Skeletal muscle satellite cell (primary cell): Measurements from ENCODE around the gene CEMIP.

ENCODE experiments used
- H3K27me3 ChIP-seq: 2 replicates; pipeline ENCODE4 v1.7.0; 2013; ENCODE audit warnings: low read length; ENCODE audit not compliant: control insufficient read depth, insufficient read depth
- H3K36me3 ChIP-seq: 2 replicates; pipeline ENCODE4 v1.7.0; 2013; ENCODE audit warnings: mild to moderate bottlenecking, control low read depth, low read length; ENCODE audit not compliant: insufficient read depth
- H3K4me1 ChIP-seq: 2 replicates; pipeline ENCODE4 v1.7.0; 2013; ENCODE audit warnings: low read length; ENCODE audit not compliant: control insufficient read depth, insufficient read depth
- H3K4me2 ChIP-seq: 2 replicates; pipeline ENCODE4 v1.7.0; 2013; ENCODE audit warnings: mild to moderate bottlenecking, low read length
- H3K4me3 ChIP-seq: 2 replicates; pipeline ENCODE4 v1.7.0; 2013; ENCODE audit warnings: low read length
- H3K9ac ChIP-seq: 2 replicates; pipeline ENCODE4 v1.7.0; 2013; ENCODE audit warnings: mild to moderate bottlenecking, low read depth, low read length, moderate library complexity
- H3K9me3 ChIP-seq: replicated peaks from 2 replicates; pipeline ENCODE4 v1.7.0; 2013; ENCODE audit warnings: mild to moderate bottlenecking, control low read depth, low read length

The CEMIP gene

DNA sequence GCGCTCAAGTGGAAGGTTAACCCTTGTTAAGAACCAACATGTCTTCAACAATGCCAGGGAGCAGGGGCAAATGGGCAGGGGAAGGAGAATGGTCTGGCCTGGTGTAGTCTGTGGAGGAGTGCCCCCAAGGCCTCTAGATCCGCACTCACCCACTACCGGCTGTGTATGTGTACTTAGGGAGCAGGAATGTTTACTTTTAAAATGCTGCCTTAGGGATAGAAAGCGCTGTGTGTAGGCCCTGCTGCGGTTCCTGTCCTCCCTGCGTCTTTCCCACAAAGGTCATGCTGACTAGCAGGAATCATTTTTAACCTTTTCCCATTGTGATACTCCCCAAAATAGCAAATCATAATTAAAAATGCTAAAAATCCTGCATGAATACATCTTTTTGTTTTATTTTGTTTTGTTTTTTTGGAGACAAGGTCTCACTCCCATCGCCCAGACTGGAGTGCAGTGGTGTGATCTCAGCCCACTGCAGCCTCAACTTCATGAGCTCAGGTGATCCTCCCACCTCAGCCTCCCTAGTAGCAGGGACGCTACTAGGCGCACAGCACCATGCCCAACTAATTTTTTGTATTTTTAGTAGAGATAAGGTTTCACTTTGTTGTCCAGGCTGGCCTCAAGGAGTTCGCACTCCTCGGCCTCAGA lies 35.9 kb upstream of the CEMIP start:
- no peaks in the 10 kb centered on the region for H3K27me3 ChIP-seq
- peaks cover 15% of the 10 kb centered on the region for H3K4me1 ChIP-seq
- H3K4me3 ChIP-seq: no peak overlapping the region
- no peaks in the 10 kb centered on the region for H3K36me3 ChIP-seq
- no peak overlapping the region for H3K9ac ChIP-seq
- no peaks in the 10 kb centered on the region for H3K9me3 ChIP-seq
- no peak overlapping the region for H3K4me2 ChIP-seq

DNA sequence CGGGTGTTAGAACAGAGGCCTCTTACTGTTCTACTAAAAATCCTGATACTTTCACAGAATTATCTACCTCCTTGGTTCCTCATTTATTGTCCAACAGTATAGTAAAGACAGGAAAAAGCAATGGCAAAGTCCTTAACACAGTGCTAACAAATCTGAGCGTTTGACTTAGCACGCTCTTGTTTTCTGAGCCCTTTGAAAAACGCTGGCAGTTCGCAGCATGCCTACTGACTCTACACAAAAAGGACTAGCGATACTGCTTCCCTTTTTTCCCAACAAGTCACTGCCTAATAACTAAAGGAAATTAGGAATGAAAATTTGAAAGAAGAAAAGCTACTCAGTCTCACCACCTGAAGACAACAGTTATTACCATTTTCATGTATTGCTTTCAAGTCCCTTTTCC lies 34.8 kb upstream of the CEMIP start:
- H3K27me3 ChIP-seq: no peaks in the 10 kb centered on the region
- no peaks in the 10 kb centered on the region for H3K9me3 ChIP-seq
- no peak overlapping the region for H3K4me3 ChIP-seq
- H3K9ac ChIP-seq: peak overlapping the region; percentile 49
- H3K4me1 ChIP-seq: peaks cover 15% of the 10 kb centered on the region
- H3K36me3 ChIP-seq: no peaks in the 10 kb centered on the region
- peak overlapping the region; percentile 42 for H3K4me2 ChIP-seq

DNA sequence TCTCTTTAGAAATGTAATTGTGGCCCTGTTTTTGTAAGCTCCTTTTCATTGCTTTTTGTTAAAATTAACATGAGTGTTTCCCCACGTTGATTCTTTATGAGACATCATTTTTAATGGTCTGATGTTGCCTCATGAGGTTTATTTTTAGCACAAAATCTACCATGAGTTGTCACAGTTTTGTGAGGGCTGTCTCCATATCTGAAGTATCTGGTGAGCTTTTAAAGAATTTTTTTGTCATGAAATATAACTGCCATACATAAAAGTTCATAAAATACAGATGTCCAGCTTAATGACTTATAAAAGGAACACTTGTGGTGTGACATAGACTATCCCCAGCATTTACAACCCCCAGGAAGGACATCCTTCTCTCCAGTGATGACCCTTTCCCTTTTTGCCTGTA lies 34.3 kb upstream of the CEMIP start:
- no peak overlapping the region for H3K4me3 ChIP-seq
- H3K27me3 ChIP-seq: no peaks in the 10 kb centered on the region
- no peaks in the 10 kb centered on the region for H3K36me3 ChIP-seq
- peak overlapping the region; percentile 42 for H3K4me2 ChIP-seq
- H3K9me3 ChIP-seq: no peaks in the 10 kb centered on the region
- H3K9ac ChIP-seq: peak overlapping the region; percentile 53
- peaks cover 15% of the 10 kb centered on the region for H3K4me1 ChIP-seq

DNA sequence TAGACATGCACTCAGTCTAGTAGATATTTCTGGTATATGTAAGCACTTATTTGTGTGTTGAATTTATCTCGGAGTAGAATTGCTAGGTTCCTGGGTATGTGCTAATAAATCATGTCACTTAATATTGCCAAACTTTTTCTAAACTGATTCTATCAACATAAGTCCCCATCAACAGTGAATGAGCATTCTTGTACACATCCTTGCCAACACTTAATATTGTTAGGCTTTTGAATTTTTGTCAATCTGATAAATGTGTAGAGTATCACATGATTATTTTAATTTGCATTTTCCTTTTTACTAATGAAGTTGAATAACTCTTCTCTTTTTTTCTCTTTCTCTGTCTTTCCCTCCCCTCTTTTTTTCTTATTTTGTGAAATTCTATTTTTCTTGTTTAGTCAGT lies 33.3 kb upstream of the CEMIP start:
- Histone ChIP-seq H3K27me3 (no peaks in the 10 kb centered on the region), H3K9me3 (no peaks in the 10 kb centered on the region), H3K36me3 (no peaks in the 10 kb centered on the region), H3K9ac (no peak overlapping the region), H3K4me3 (no peak overlapping the region), H3K4me1 (peaks cover 15% of the 10 kb centered on the region), H3K4me2 (no peak overlapping the region)

DNA sequence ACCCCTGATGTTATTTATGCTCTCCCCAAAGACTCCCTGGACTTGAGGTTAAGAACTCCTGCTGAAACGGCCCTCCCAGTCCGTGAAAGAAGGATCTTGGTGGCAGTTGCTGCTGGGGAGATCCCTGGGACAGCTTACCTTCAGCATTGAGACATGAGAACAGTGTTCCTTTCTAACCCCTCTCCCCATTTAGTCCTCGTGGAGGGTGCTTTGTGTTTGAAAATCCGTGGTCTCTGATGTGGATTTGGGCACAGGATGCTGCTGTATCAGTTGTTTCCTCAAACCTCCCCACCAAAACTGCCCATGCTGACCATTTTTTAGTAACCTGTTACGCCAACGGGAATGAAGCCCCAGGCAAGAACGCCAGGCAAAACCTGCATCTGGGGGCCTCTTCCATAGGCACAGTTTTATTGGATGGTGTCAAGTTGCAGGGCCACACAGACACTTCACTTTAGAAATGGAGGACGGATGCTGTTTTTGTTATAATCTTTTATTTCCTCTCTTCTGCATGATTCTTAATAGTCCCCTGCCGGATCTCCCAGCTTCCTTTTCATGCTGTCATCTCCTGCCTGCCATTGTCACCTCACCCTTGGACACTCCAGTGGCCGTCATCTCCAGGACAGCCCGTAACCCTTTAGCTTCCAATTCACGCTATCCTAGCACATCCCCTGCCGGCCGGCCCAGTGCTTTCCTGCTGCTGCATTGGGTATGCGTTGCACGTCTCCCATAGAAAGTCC lies 31.7 kb upstream of the CEMIP start:
- H3K4me1 ChIP-seq: peaks cover 15% of the 10 kb centered on the region
- no peaks in the 10 kb centered on the region for H3K36me3 ChIP-seq
- H3K9ac ChIP-seq: no peak overlapping the region
- no peak overlapping the region for H3K4me2 ChIP-seq
- no peaks in the 10 kb centered on the region for H3K27me3 ChIP-seq
- no peaks in the 10 kb centered on the region for H3K9me3 ChIP-seq
- H3K4me3 ChIP-seq: no peak overlapping the region

DNA sequence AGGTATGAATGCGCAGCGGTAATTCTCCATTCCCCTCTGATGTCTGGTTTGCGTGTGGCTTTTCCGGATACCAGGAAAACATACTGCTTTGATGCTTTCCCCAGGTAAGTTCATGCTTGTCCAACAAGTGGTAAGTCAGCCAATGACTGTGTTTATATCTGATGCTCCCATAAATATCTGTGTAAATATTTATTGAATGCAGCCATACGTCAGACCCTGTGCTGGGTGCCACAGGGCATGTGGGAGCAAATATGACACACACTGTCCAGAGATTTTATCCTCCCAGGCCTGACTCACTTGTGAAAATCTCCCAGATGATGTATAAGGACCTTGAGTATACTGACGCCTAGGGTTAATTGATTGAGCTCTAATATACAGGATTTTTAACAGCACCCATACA lies 29.6 kb upstream of the CEMIP start:
- H3K36me3 ChIP-seq: no peaks in the 10 kb centered on the region
- no peaks in the 10 kb centered on the region for H3K27me3 ChIP-seq
- H3K9ac ChIP-seq: no peak overlapping the region
- no peak overlapping the region for H3K4me2 ChIP-seq
- no peak overlapping the region for H3K4me3 ChIP-seq
- no peaks in the 10 kb centered on the region for H3K9me3 ChIP-seq
- H3K4me1 ChIP-seq: peaks cover 11% of the 10 kb centered on the region

DNA sequence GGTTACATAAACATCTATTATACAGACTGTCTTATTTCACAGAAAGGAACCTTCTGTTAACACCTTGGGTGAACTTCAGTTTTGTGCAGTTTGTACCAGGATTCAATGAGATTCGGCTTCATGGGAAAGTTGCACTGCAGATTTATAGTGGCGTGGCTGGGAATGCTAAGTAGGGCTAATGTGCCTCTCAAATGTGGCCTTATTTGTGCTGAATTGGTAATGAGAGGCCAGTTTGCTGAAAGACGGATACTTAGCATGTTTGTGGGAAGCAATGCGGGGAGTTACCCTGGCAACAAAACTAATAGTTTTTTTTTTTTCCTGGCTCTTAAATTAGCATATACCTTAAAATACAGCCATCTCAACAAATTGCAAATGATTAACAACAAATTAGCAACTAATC lies 28.6 kb upstream of the CEMIP start:
- H3K9ac ChIP-seq: no peak overlapping the region
- no peaks in the 10 kb centered on the region for H3K27me3 ChIP-seq
- H3K36me3 ChIP-seq: no peaks in the 10 kb centered on the region
- no peak overlapping the region for H3K4me3 ChIP-seq
- H3K9me3 ChIP-seq: no peaks in the 10 kb centered on the region
- no peak overlapping the region for H3K4me2 ChIP-seq
- peaks cover under 1% of the 10 kb centered on the region for H3K4me1 ChIP-seq

DNA sequence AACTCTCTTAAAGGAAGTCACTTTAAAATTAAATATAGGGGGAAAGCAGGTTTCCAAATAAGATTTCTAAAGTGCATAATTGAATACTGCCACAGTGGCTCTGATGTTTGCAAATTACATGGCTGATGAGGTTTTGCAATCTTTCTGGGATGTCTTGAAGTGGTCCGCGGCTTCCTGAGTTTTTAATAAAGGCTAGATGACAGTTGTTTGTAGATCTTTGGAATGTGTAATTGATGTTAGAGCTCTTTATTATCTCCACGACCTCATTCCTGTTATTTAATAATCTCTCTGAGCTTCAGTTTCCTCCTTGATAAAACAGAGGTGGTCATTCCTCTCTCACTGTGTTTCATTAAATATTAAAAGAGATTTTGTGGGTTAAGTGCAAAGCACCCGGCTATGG lies 27.0 kb upstream of the CEMIP start:
- H3K4me1 ChIP-seq: no peaks in the 10 kb centered on the region
- no peaks in the 10 kb centered on the region for H3K27me3 ChIP-seq
- no peaks in the 10 kb centered on the region for H3K9me3 ChIP-seq
- no peak overlapping the region for H3K4me2 ChIP-seq
- peaks cover 3% of the 10 kb centered on the region for H3K36me3 ChIP-seq
- no peak overlapping the region for H3K9ac ChIP-seq
- H3K4me3 ChIP-seq: no peak overlapping the region

DNA sequence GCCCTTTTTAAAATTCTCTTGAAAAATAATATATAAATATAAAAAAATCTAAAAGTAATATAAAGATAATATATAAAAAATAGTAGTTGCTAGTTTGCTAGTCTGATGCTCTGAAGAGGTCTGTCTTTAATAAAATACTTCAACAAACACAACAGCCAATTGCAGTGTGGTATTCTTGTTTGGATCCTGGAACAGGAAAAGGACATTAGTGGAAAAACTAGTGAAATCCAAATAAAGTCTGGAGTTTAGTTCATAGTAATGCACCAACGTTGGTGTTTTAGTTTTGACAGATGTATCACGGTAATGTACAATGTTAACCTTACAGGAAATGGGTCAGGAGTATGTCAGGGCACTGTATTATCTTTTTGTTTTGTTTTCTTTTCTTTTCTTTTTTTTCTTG lies 26.0 kb upstream of the CEMIP start:
- H3K9me3 ChIP-seq: no peaks in the 10 kb centered on the region
- peaks cover 3% of the 10 kb centered on the region for H3K36me3 ChIP-seq
- no peak overlapping the region for H3K4me2 ChIP-seq
- H3K9ac ChIP-seq: no peak overlapping the region
- no peaks in the 10 kb centered on the region for H3K4me1 ChIP-seq
- H3K4me3 ChIP-seq: no peak overlapping the region
- no peaks in the 10 kb centered on the region for H3K27me3 ChIP-seq

DNA sequence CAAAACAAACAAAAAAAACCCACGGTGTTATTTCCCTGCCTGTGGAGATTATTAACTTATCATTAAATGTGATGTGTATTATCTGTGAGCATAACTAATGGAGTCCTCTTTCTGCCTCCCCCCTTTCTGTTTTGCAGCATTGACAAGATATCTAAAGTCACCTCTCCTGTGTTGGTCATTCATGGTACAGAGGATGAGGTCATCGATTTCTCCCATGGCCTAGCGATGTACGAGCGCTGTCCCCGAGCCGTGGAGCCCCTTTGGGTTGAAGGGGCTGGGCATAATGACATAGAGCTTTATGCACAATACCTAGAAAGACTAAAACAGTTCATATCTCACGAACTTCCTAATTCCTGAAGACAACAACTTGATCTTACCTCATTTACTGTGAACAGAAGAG lies 25.2 kb upstream of the CEMIP start:
- Histone ChIP-seq H3K9me3 (no peaks in the 10 kb centered on the region), H3K9ac (no peak overlapping the region), H3K36me3 (peaks cover 3% of the 10 kb centered on the region), H3K4me3 (no peak overlapping the region), H3K27me3 (no peaks in the 10 kb centered on the region), H3K4me2 (no peak overlapping the region), H3K4me1 (no peaks in the 10 kb centered on the region)

DNA sequence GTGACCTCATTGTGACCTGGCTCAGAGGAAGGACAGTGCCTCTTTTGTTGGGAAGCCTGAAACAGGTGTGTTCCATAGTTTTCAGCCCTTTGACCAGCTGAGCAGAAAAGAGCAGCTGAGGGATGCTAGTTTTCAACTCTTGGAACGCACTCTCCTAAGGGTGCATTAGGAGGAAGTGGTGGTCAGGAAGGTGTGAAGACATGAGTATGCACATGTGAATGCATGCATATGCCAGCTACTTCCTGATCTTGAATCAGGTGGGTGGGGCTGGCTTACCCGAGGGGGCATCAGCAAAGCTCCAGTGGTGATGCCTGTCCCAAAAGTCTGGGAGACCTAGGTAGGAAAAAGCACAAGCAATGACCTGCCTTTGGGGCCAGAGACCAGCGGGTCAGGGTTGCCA lies 23.3 kb upstream of the CEMIP start:
- Histone ChIP-seq H3K4me1 (no peaks in the 10 kb centered on the region), H3K27me3 (no peaks in the 10 kb centered on the region), H3K4me2 (no peak overlapping the region), H3K9ac (no peak overlapping the region), H3K36me3 (peaks cover 3% of the 10 kb centered on the region), H3K9me3 (no peaks in the 10 kb centered on the region), H3K4me3 (no peak overlapping the region)

DNA sequence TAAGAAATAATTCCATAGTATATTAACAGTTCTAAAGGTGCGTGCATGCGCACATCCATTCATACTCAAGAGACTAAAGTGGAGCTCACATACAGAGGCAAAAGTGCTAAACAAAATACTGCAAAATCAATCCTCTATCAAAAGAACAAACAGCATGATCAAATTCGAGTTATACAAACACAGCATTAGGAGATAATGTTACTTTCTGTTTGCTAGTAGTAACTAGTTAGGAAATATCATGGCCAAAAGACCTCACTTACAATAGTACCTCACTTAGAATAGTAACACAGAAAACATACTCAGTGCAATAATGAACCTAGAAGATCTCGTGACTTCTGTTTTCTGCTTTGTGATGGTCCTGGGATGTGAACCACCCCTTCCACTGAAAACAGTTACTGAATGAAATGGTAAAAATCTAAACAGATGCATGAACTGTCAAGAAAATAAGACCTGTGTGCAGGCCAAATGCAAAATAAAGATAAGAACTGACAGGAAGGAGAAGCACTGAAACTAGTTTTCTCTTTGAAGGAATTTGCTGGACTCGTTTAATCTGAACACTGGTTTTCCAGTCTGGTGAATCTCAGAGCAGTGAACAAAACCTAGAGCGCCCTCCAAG lies 20.9 kb upstream of the CEMIP start:
- Histone ChIP-seq H3K4me2 (no peak overlapping the region), H3K4me3 (no peak overlapping the region), H3K4me1 (no peaks in the 10 kb centered on the region), H3K9ac (no peak overlapping the region), H3K9me3 (no peaks in the 10 kb centered on the region), H3K36me3 (peaks cover 3% of the 10 kb centered on the region), H3K27me3 (no peaks in the 10 kb centered on the region)
